Amniotic epithelial cell (primary cell): ENCODE results near the gene VPS9D1.

Experiments
- DNase-seq: peaks from one replicate; pipeline ENCODE4 v3.0.0-alpha.2; 2010; ENCODE audit warnings: low read depth

VPS9D1 gene

DNA sequence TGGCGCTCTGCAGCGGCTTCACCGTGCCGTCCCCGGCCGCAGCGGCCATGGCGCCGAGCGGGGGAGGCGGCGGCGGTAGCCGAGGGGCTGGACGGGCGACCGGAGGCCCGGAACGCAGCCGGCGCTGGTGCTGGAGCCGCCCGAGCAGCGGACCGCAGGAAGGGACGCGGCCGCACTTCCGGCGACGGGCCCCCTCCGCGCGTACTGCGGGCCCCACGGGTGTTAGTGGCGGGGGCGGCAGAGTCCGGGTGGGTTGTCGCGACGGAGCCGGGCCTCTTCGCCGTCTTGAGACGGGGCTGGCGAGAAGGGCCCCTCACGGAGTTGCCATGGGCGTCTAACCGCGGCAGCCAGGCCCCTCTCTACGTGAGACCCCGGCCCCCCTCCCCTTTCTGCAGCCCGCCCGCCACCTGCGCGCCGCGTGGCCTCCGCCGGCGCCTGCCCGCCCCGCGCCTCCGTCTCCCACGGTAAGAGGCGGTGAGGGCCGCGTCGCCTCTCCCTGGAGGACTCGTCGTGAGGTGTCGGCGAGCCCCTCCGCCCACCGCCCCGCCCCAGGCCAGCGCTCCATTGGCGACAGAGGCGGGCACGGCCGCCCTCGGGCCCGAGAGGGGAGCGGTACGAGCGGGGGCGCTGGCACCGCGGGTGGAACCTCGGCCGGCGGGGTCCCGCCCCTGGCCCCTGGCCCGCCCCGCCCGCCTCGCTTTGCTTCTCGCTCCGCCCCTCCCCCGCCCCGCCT lies at the start of gene VPS9D1, which contains the start of gene ZNF276:
Gene VPS9D1, minus strand, starts transcription at position 86 of the 733 bp plus-strand sequence. Its CDS starts 37 bp downstream, at position 49.
Gene ZNF276, plus strand, starts transcription at position 725 of the 733 bp plus-strand sequence. CDS start 104 bp downstream, outside the sequence.
- peak; percentile 72 for DNase-seq

DNA sequence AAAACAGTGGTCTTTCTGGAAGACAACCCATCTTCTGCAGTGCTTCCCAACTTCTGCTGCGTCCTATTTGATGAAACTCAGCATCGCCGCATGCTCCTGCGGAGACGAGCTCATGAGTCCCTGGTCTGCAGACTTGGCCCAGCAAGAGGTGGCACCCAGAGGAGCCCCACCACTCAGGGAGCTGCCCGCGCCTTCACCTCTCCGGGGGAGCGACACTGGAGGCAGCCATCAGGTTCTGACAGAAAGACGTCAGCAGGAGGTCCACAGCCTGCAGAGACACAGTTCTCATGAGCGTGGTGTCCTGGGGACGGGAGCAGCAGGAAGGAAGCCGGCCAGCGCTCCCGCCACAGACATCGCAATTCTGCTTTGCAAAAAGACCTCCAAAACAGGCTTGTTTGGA lies 49.7 kb upstream of the VPS9D1 start:
- no peak for DNase-seq

- no peak for DNase-seq
Observed at GRCh38 chr16:89765292-89765830, 44.7 kb upstream of the VPS9D1 start.

- DNase-seq, result peak; percentile 66
Observed at GRCh38 chr16:89764711-89765201, 44.1 kb upstream of the VPS9D1 start.

DNA sequence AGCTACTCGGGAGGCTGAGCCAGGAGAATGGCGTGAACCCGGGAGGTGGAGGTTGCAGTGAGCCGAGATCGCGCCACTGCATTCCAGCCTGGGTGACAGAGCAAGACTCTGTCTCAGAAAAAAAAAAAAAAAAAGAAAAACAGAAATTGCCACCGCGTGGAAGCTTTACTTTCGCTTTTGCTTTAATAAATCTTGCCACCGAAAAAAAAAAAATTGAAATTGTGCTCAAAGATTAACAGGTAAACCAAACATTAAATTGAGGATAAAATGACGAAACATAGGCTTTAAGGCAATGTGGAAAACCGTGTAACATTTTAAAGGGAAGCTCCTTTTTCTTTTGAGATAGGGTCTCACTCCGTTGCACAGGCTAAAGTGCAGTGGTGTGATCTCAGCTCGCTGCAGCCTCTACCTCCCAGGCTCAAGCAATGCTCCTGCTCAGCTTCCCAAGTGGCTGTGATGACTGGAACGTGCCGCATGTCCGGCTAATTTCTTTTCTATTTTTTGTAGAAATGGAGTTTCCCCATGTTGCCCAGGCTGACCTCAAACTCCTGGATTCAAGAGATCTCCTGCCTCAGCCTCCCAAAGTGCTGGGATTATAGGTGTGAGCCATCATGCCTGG lies 40.7 kb upstream of the VPS9D1 start:
- no peak for DNase-seq

GRCh38 chr16:89759746-89760340 lies 39.1 kb upstream of the VPS9D1 start:
- DNase-seq, result no peak

DNA sequence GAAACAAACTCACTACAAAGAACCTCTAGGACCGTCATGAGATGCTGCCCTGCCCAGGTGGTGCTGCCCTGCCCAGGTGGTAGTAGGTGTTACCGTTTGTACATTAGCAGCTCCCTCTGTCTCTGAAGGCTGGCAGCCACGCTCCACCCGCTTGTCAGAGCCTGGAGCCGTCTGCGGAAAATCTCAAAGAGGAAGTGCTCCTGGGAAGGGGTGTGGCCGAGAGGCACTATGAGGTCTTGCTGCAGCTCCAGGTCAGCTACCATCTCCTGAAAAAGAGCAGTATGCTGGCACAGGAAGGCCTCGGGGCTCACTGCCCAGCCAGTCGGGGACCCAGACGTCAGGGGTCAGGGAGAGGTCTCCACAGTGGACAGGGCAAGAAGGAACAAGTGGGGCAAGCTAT lies 28.9 kb upstream of the VPS9D1 start:
- DNase-seq, result no peak

DNA sequence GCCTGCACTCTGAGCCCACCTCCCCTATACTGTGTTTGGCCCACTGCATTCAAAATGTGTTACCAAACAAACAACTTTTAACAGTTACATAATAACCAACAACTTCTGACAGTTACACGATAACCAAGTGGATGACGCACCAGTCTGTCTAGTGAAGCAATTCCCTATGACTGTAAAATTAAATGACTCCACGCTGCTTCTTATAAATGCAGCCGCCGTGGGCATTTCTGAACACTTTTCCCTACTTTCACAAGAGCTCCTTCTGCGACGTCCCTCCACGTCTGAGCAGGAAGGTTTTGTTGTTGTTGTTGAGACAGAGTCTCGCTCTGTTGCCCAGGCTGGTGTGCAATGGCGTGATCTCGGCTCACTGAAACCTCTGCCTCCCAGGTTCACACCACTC lies 28.2 kb upstream of the VPS9D1 start:
- DNase-seq, result no peak

GRCh38 chr16:89748076-89748475 lies 27.4 kb upstream of the VPS9D1 start:
- DNase-seq, result no peak

DNA sequence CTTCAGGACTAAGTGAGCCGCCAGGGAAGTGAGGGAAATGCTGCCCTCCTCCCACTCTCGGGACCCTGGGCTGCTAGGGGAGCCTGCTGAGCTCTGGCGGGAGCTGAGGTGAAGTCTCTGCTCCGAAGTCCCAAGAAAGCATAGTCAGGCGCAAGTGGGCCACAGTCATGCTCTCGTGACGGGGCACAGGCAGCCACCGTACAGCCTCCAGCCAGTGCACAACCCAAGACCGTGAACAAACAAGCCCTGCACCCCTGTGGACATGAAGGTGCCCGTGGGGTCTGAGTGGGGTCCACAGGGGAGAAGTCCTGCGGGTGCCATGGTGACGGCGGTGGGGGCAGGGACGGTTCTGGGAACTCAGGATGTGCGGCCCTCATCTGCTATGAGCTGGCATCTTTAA lies 25.3 kb upstream of the VPS9D1 start:
- DNase-seq, result no peak

DNA sequence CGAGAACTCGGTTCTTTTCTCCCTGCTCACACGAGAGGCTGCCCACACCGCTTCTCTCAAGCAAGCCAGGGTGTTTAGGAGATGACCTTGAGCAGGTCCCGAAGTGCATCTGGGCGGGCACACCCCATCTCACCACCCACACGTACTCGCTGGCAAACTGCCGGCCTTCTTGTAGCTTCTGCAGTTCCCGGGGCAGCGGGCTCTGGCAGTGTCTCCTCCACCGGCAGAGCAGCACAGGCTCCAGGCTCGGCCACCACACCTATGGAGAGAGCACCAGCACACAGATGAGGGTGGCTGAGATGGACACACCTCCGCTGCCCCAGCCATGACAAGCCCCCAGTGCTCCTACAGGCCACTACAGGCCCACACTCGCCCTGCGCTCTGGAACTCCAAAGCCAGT lies 24.1 kb upstream of the VPS9D1 start:
- no peak for DNase-seq

DNA sequence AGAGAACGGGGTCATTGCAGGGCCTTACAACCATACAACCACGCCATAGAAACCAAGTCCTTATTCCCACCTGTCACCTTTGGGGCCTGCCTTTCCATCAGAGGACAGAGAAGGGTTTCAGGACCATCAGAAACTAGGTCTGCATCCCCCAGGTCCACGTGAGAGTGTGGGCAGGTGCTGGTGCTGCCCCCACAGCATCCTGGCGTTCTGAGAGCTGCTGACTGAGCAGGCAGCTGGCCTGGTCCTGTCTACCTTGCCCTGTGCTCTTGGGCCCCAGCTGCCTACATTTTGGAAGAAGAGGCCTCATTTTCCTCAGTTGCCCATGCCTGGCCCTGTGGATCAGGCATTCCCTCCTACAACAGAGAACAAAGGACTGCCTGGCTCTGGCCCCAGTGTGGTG lies 22.2 kb upstream of the VPS9D1 start:
- no peak for DNase-seq

DNA sequence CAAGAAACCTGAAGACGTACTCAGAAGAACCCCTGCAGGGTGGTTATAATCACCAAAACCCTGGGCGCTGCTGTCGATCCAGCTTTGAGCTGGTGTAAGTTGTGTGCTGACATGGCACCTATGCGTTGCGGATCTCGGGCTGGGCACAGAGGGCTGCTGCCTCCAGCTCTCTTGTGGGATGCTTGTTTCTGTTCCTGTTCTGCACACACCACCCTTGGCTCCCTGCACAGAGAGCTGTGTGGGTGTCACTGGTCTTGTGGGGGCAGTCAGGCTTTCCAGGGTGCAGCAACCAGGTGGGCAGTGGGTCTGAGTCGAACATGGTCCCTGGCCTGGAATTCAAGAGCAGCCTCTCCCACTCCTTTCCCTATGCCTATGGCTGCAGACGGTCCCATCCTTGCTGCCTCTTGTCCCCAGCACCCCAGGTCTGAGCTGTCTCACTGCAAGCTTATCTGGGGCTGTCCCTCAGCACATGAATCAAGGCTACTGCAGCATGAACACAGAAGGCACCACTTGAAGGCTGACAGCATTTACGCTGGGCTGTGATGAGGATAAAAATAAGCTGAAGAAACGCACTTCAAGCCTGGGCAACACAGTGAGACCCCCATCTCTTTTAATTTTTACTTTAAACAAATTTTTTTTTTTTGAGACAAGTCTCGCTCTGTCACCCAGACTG lies 20.8 kb upstream of the VPS9D1 start:
- no peak for DNase-seq

GRCh38 chr16:89739383-89739782 lies 18.7 kb upstream of the VPS9D1 start:
- no peak for DNase-seq

DNA sequence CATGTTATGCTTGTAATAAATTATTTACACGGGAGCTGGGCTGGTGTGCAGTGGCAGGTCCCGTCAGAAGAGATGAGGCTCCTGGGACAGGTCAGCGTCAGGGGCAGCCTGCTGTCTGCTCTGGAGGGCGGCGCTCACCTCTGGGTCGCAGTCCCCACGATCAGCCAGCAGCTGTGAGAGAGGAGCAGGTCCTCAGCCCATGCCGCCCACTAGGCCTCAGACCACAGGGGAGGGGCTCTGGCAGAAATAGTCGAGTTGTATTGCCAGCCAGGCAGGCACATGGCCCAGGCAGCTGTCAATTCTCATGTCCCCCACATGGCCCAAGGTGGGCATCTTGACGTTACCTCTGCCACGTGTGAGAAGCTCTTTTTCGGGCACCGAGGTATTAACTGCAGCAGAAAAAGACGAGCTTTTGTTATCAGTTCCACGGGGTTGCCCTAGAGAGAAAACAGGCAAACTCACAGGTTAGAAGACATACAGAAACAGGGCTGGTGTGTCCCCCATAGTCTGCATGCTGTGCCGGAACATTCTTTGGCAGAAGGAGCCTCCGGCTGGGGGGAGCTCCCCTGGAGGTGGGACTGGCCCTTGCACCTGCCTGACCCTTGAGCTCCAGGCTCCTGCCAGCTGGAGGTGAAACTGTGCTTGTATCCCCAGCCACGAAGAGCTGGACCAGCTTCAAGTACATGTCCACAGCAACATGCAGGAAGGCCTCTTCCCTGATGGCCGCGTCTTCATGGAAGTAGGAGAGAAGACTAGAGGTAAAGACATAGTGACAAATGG lies 18.0 kb upstream of the VPS9D1 start:
- no peak for DNase-seq

- no peak for DNase-seq
Observed at GRCh38 chr16:89738072-89738377, 17.3 kb upstream of the VPS9D1 start.

- no peak for DNase-seq
Observed at GRCh38 chr16:89737341-89738071, 16.8 kb upstream of the VPS9D1 start.

DNA sequence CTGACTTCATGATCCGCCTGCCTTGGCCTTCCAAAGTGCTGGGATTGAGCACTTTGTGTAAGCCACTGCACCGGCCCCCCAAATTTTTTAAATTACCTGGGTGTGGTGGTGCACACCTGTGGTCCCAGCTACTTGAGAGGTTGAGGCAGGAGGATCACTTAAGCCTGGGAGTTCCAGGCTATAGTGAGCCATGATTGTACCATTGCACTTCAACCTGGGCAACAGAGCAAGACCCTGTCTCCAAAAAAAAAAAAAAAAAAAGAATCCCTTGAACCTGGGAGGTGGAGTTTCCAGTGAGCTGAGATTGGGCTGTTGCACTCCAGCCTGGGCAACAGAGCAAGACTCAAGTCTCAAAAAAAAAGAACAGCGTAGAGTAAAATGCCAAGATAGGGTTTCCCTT lies 15.9 kb upstream of the VPS9D1 start:
- DNase-seq, result no peak

- DNase-seq, result no peak
Observed at GRCh38 chr16:89733792-89734191, 13.1 kb upstream of the VPS9D1 start.

- no peak for DNase-seq
Observed at GRCh38 chr16:89733322-89733721, 12.6 kb upstream of the VPS9D1 start.

DNA sequence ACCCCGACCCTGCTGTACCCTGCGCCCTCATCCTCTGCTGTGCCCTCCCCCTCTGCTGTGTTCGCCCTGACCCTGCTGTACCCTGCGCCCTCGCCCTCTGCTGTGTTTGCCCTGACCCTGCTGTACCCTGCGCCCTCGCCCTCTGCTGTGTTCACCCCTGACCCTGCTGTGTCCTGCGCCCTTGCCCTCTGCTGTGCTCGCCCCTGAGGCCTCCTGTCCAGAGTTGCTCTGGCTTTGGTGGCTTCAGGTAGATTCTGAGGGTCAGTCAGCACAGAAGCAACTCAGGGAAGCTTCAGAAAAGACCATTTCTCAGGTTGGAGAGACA lies 12.2 kb upstream of the VPS9D1 start:
- DNase-seq, result no peak
